Lower lobe of right lung (tissue), 2 donors: ENCODE results near the gene NHLH1. TPM values are rescaled to one million over a fixed set of nuclear protein-coding genes. Genes with fewer than 3 reads are reported as not detected.

ENCODE experiments used
- ATAC-seq, 2 donors: fragments of 200-7000 bp; cut with Tn5 transposase; one replicate each; pipeline ENCODE4 v1.9.1; 2020 to 2022; ENCODE audit warnings: mild to moderate bottlenecking in 2 of 2, moderate library complexity in 2 of 2
- DNase-seq: peaks from one replicate; pipeline ENCODE4 v3.0.0-alpha.2; 2020
- H3K27ac ChIP-seq: fragments of 200-600 bp; one replicate; pipeline ENCODE4 v1.8.0; 2022
- H3K27me3 ChIP-seq: fragments of 200-600 bp; one replicate; pipeline ENCODE4 v1.8.0; 2022; ENCODE audit warnings: low read depth
- H3K36me3 ChIP-seq: fragments of 200-600 bp; one replicate; pipeline ENCODE4 v1.8.0; 2022; ENCODE audit warnings: mild to moderate bottlenecking
- H3K4me1 ChIP-seq: fragments of 200-600 bp; one replicate; pipeline ENCODE4 v1.8.0; 2022
- H3K4me3 ChIP-seq: fragments of 200-600 bp; one replicate; pipeline ENCODE4 v1.8.0; 2022; ENCODE audit warnings: mild to moderate bottlenecking
- H3K9me3 ChIP-seq: fragments of 200-600 bp; one replicate; pipeline ENCODE4 v1.8.0; 2022
- CTCF ChIP-seq: fragments of 200-600 bp; IDR thresholded peaks from one replicate; pipeline ENCODE4 v1.8.0; 2022; ENCODE audit warnings: antibody characterized with exemption, mild to moderate bottlenecking
- intact Hi-C: fragments of 100-400 bp; cut with DNase I; formaldehyde crosslinking; loops from one replicate; pipeline ENCODE4 v1.11.0; 2022
- total RNA-seq: library from RNA; stranded (reverse); fragmentation: NEBNext Ultra II Directional; extraction: Animal tissue kit (Norgen Biotek cat#: 25700); gene quantifications from one replicate; pipeline ENCODE4 v1.2.1, GENCODE V29; 2021
- donor health status: DM: no; HTN: yes; CAD: no; lungs with severe emphysema.

Gene NHLH1
- total RNA-seq, 1 donor from 2014 or later = 0.15 TPM

GRCh38 chr1:160342953-160343869, 23.7 kb upstream of the NHLH1 start, which contains the start of the genes COPA and NCSTN:
Gene COPA (minus strand): TSS chr1:160343250. CDS start chr1:160343170, 80 bp downstream.
Gene NCSTN (plus strand): TSS chr1:160343383. CDS start chr1:160343397, 14 bp downstream.
- no peak for TF ChIP-seq CTCF
- H3K4me1 ChIP-seq = peaks cover 51% of the 10 kb centered on the region
- peak within 1 kb of the TSS; percentile 94 for H3K27ac ChIP-seq
- DNase-seq (peak; percentile 95), ATAC-seq (peak; percentile 98)
- intact Hi-C loops = no loop called here
- peak within 1 kb of the TSS; percentile 88 for H3K4me3 ChIP-seq
- no peaks in the 10 kb centered on the region for H3K9me3 ChIP-seq
- no peaks in the 10 kb centered on the region for H3K27me3 ChIP-seq
- peaks cover 48% of the 10 kb centered on the region for H3K36me3 ChIP-seq

- no peak overlapping the region for H3K27ac ChIP-seq
- H3K4me1 ChIP-seq = peaks cover 48% of the 10 kb centered on the region
- H3K36me3 ChIP-seq = peaks cover 48% of the 10 kb centered on the region
- H3K9me3 ChIP-seq = no peaks in the 10 kb centered on the region
- no peak for ATAC-seq
- intact Hi-C loops = no loop called here
- TF ChIP-seq CTCF = no peak
- no peak for DNase-seq
- H3K27me3 ChIP-seq = no peaks in the 10 kb centered on the region
- H3K4me3 ChIP-seq = peak overlapping the region; percentile 88
These were observed 22.6 kb upstream of the NHLH1 start for GRCh38 chr1:160344241-160344640.

GRCh38 chr1:160344936-160345335, 21.9 kb upstream of the NHLH1 start:
- Histone ChIP-seq H3K27me3 (no peaks in the 10 kb centered on the region), H3K9me3 (no peaks in the 10 kb centered on the region), H3K4me3 (no peak overlapping the region), H3K27ac (no peak overlapping the region), H3K4me1 (peaks cover 41% of the 10 kb centered on the region), H3K36me3 (peaks cover 48% of the 10 kb centered on the region)
- TF ChIP-seq CTCF = no peak
- intact Hi-C loops = no loop called here
- ATAC-seq (no peak), DNase-seq (no peak)

GRCh38 chr1:160346463-160346862, 20.4 kb upstream of the NHLH1 start:
- intact Hi-C loops = no loop called here
- H3K27ac ChIP-seq = peak overlapping the region; percentile 63
- DNase-seq = peak; percentile 57

GRCh38 chr1:160346958-160347357, 19.9 kb upstream of the NHLH1 start:
- Histone ChIP-seq H3K36me3 (peaks cover 67% of the 10 kb centered on the region), H3K9me3 (no peaks in the 10 kb centered on the region), H3K4me3 (no peak overlapping the region), H3K27me3 (no peaks in the 10 kb centered on the region), H3K4me1 (peaks cover 21% of the 10 kb centered on the region), H3K27ac (peak overlapping the region; percentile 63)
- DNase-seq = peak; percentile 66
- no peak for TF ChIP-seq CTCF
- intact Hi-C loops = no loop called here
- peak; percentile 27 to 68 for ATAC-seq

More at GRCh38 chr1:160346463-160346862, 20.4 kb upstream of the NHLH1 start:
- ATAC-seq = no peak
- Histone ChIP-seq H3K9me3 (no peaks in the 10 kb centered on the region), H3K4me1 (peaks cover 26% of the 10 kb centered on the region), H3K36me3 (peaks cover 62% of the 10 kb centered on the region), H3K4me3 (no peak overlapping the region), H3K27me3 (no peaks in the 10 kb centered on the region)
- TF ChIP-seq CTCF = no peak
